LNCAP (cell line): ENCODE measurements around the gene CHCHD3.

Experiments
- TF ChIP-seq, protein P1 (sequence below): fragments of 450-650 bp; IDR thresholded peaks from 2 replicates; pipeline ENCODE4 v1.5.1; 2017; ENCODE audit warnings: mild to moderate bottlenecking

The CHCHD3 gene

DNA sequence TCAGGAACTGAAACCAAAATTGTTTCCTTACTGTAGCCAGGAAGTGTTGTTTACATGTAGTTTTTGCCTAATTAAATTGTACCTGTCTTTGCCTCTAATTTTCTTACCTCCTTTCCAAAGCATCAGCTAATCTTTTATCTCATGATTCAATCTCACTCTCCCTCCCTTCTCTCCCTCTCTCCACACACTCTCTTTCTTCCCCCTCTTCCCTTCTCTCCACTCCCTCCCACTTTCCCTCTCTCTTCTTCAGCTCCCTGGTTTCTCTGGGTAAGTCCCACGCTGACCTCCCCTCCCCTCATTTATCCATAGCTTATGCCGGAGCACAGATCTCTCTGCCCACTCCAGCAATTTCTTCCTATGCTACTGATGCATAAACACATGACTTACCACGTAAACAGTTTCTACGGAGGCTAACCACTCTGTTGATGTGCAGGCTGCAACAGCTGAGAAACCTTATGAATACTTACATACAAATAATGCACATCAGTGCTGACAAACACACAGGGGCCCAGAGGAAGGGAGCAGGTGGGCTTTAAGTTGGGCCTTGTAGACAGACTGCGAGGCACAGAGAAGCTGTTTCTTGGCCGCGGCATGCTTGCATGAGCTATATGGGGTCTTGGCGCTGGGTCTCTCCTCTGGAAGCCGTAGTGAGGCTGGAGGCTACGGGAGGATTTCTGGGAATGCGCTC, 331.2 kb downstream of the CHCHD3 start:
- TF ChIP-seq, protein P1, sequence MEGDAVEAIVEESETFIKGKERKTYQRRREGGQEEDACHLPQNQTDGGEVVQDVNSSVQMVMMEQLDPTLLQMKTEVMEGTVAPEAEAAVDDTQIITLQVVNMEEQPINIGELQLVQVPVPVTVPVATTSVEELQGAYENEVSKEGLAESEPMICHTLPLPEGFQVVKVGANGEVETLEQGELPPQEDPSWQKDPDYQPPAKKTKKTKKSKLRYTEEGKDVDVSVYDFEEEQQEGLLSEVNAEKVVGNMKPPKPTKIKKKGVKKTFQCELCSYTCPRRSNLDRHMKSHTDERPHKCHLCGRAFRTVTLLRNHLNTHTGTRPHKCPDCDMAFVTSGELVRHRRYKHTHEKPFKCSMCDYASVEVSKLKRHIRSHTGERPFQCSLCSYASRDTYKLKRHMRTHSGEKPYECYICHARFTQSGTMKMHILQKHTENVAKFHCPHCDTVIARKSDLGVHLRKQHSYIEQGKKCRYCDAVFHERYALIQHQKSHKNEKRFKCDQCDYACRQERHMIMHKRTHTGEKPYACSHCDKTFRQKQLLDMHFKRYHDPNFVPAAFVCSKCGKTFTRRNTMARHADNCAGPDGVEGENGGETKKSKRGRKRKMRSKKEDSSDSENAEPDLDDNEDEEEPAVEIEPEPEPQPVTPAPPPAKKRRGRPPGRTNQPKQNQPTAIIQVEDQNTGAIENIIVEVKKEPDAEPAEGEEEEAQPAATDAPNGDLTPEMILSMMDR: no peak

DNA sequence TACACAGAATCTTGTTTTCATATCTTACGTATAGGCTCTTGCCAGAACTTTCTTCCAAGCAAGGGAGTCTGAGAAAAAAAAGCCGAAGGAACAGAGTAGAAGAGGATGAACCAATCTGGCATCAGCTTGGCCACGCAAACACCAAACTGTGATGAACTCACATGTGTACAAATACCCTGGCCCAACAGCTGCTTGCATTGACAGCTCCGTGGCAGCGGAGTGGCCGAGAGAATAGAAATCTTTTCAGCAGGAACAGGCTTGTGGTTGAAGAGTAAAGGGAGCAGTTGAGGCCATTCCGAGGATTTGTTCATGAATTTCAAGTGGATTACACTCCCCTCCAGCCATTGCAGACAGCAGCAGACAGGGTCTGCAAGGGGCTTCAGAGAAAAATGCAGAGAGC, 331.8 kb downstream of the CHCHD3 start:
- TF ChIP-seq, protein P1: no peak

DNA sequence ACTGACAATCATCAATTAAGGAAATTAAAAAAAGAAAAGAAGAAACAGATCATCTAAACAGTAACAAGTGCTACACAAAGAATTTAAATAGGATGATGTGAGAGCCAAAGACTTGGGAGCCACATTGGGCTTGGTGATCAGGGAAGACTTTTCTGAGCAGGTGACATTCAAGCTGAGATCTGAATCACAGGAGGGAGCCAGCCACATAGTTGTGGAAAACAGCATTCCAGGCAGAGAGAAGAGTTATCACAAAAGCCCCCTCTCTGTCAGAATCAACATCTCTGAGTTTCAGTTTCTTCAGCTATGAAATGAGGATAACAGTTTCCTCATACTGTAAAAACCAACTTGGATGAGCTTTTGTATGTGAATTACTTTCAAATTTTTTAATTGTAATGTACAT, 336.4 kb downstream of the CHCHD3 start:
- TF ChIP-seq, protein P1: no peak

DNA sequence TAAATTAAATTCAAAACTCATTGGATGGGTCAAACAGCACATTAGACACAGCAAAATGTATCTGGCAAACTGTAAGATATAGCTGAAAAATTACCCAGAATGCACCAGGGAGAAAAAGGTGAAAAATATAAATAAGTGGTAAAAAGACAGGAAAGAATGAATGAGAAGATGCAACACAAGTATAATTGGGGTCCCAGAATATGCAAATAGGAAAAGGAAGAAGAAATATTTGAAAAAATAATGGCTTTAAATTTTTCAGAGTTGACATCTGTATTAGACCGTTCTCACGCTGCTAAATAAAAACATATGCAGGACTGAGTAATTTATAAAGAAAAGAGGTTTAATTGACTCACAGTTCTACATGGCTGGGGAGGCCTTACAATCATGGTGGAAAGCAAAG, 337.9 kb downstream of the CHCHD3 start:
- TF ChIP-seq, protein P1: no peak

DNA sequence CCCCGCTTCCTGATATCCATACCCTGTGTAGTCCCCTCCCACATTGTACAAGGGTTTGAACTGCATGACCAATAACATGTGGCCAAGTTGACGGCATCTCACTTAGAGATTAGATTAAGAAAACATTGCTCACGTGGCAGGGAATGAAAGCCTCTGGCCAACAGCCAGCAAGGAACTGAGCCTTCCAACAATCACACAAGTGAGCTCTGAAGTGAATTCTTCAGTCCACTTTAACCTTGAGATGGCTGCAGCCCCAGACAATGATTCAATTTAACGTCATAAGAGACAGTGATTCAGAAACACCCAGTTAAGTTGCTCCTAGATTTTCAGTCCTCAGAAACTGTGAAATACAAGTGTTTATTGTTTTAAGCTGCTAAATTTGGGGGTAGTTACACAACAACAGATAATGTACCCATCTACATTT, 339.7 kb downstream of the CHCHD3 start:
- TF ChIP-seq, protein P1: no peak

DNA sequence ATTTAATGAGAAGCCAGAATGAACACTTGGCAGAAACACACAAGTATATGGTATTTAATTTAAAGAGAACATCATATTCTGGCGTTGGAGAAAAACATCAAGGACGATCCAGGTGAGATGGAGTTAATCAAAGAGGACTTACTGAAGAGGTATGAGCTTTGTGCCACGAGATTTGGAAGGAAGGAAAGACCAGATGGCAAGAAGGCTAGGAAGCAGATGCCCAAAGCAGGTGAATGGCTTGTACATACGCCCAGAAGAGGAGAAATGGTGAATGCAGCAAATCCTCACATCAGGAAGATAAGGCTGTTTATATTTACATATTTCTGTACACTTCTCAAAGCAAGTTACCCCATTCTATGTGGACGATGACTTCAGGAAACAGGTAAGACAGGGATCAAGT, 341.7 kb downstream of the CHCHD3 start:
- TF ChIP-seq, protein P1: no peak

DNA sequence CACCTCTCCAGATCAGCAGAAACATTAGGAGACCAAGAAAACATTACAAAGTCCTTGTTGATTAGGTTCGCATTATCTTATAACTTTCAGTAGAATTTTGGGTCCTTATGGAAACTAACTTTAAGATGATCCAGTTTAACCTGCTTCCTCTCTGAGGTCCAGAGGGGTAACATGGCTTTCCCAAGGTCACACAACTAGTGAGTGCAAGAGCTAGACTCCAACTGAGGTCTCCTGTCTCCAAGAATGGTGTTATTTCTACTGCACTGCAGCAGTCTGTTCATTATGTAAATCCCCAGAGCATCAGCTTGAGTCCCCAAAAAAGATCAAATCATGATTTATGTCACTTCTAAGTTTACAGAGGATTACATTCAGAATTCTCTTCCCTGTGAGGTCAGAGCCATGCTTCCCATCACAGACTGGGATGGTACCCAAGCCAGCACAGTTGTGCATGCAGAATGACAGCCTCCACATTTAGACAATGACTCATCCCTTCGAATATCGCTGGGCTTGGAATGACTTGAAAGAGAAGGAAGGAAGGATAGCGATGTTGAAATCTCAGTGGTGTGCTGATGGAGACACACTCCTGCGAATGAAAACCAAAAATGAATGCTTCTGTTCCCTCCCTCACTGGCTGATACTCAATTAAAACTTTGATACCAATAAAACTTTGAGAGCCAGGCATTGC, 342.5 kb downstream of the CHCHD3 start:
- TF ChIP-seq, protein P1: no peak
